Fibroblast of lung (primary cell): ENCODE results near the gene SMAD4. TPM values are rescaled to one million over a fixed set of nuclear protein-coding genes. Genes with fewer than 3 reads are reported as not detected.
A peak's percentile ranks its signal among the peaks of the same experiment; 100 is the strongest.

ENCODE experiments used
- DNase-seq, 2 donors: peaks; one replicate each; pipeline versions ENCODE4 v3.0.0 to v3.0.0-alpha.2; 2010; ENCODE audit warnings: low read depth in 2 of 2
- H2AFZ ChIP-seq: 2 replicates; pipeline ENCODE4 v1.5.1; 2012; ENCODE audit warnings: low read length, control low read depth, inconsistent platforms
- H3K27ac ChIP-seq: 2 replicates; pipeline ENCODE4 v1.5.1; 2011; ENCODE audit warnings: low read length, control low read depth; ENCODE audit not compliant: insufficient read depth
- H3K27me3 ChIP-seq: 2 replicates; pipeline ENCODE4 v1.5.1; 2011; ENCODE audit warnings: mild to moderate bottlenecking, low read length; ENCODE audit not compliant: control insufficient read depth, insufficient read depth
- H3K36me3 ChIP-seq: 2 replicates; pipeline ENCODE4 v1.5.1; 2011; ENCODE audit warnings: low read length; ENCODE audit not compliant: control insufficient read depth, insufficient read depth
- H3K4me1 ChIP-seq: 2 replicates; pipeline ENCODE4 v1.5.1; 2011; ENCODE audit warnings: low read length; ENCODE audit not compliant: control insufficient read depth, insufficient read depth; ENCODE audit errors: extremely low read depth
- H3K4me2 ChIP-seq: 2 replicates; pipeline ENCODE4 v1.5.1; 2011; ENCODE audit warnings: low read length, control low read depth; ENCODE audit not compliant: insufficient read depth; ENCODE audit errors: extremely low read depth
- H3K4me3 ChIP-seq, 4 experiments: fragments of 200-600 bp in 1 of 4; sonication (generic) in 1 of 4; replicated peaks in 1 of 4; 2 replicates each; pipeline ENCODE4 v1.5.1; 2011 to 2016; ENCODE audit warnings: low read length in 4 of 4, low read depth in 3 of 4, mild to moderate bottlenecking in 3 of 4, control low read depth in 2 of 4, inconsistent platforms in 1 of 4, mixed read lengths in 1 of 4; ENCODE audit not compliant: insufficient read depth in 1 of 4; ENCODE audit errors: control extremely low read depth in 1 of 4
- H3K79me2 ChIP-seq: 2 replicates; pipeline ENCODE4 v1.5.1; 2012; ENCODE audit warnings: mild to moderate bottlenecking, low read length, inconsistent platforms; ENCODE audit not compliant: control insufficient read depth, insufficient read depth
- H3K9ac ChIP-seq: 2 replicates; pipeline ENCODE4 v1.5.1; 2011; ENCODE audit warnings: mild to moderate bottlenecking, low read length, control low read depth; ENCODE audit not compliant: insufficient read depth
- H3K9me3 ChIP-seq: 2 replicates; pipeline ENCODE4 v1.5.1; 2012; ENCODE audit warnings: low read depth, low read length; ENCODE audit not compliant: control insufficient read depth, insufficient read depth
- H4K20me1 ChIP-seq: 2 replicates; pipeline ENCODE4 v1.5.1; 2011; ENCODE audit warnings: low read length; ENCODE audit not compliant: control insufficient read depth, insufficient read depth; ENCODE audit errors: extremely low read depth
- CTCF ChIP-seq, 2 donors: IDR thresholded peaks in 1 of 2; conservative IDR thresholded peaks in 1 of 2; 1 replicate in 1 of 2; 2 replicates in 1 of 2; pipeline ENCODE4 v1.5.1; 2011 to 2012; ENCODE audit warnings: low read length in 2 of 2, control low read depth in 1 of 2, inconsistent platforms in 1 of 2, low read depth in 1 of 2, mild to moderate bottlenecking in 1 of 2
- EZH2 ChIP-seq: IDR thresholded peaks from 2 replicates; pipeline ENCODE4 v1.5.1; 2012; ENCODE audit warnings: low read length, control low read depth, mild to moderate bottlenecking; ENCODE audit errors: missing control alignments
- polyA plus RNA-seq, 2 donors: library from polyadenylated mRNA; depleted of rRNA in 1 of 2; stranded (reverse) in 1 of 2; unstranded in 1 of 2; fragments of >200 nt; gene quantifications; 2 replicates each; pipeline ENCODE4 v1.2.1, GENCODE V29; 2011 to 2012; ENCODE audit warnings: missing spikeins in 1 of 2
- total RNA-seq: library from RNA; depleted of rRNA; stranded (reverse); fragments of >200 nt; gene quantifications from 2 replicates; pipeline ENCODE4 v1.2.1, GENCODE V29; 2014

Gene SMAD4
- total and polyA plus RNA-seq, 2 donors (not counting 1 experiment from before 2014, with no cell fraction given) = 71.5 to 161 TPM

- Histone ChIP-seq H3K4me2 (no peak overlapping the region), H3K79me2 (no peaks in the 10 kb centered on the region), H3K9me3 (no peaks in the 10 kb centered on the region), H3K27ac (no peak overlapping the region), H3K4me3 (no peak overlapping the region), H3K36me3 (no peaks in the 10 kb centered on the region), H3K27me3 (no peaks in the 10 kb centered on the region), H3K4me1 (no peaks in the 10 kb centered on the region), H3K9ac (no peak overlapping the region), H2AFZ (no peak overlapping the region), H4K20me1 (no peaks in the 10 kb centered on the region)
- DNase-seq = peak in 1 of 2 donors; percentile 63
- no peak for TF ChIP-seq CTCF (conservative IDR thresholded peaks at IDR 0.05 in 1 of 2, IDR thresholded peaks at IDR 0.05 in 1 of 2; ENCODE audit: low read depth in 1 of 2, low read length in 2 of 2)
- no peak for TF ChIP-seq EZH2
These were observed 52.7 kb downstream of the SMAD4 start for GRCh38 chr18:51082571-51083267.

DNA sequence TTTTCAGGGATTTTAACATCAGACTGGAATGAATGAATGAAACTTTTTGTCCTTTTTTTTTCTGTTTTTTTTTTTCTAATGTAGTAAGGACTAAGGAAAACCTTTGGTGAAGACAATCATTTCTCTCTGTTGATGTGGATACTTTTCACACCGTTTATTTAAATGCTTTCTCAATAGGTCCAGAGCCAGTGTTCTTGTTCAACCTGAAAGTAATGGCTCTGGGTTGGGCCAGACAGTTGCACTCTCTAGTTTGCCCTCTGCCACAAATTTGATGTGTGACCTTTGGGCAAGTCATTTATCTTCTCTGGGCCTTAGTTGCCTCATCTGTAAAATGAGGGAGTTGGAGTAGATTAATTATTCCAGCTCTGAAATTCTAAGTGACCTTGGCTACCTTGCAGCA lies 53.4 kb downstream of the SMAD4 start:
- no peaks in the 10 kb centered on the region for H3K27me3 ChIP-seq
- H3K4me2 ChIP-seq = no peak overlapping the region
- H3K9me3 ChIP-seq = no peaks in the 10 kb centered on the region
- H3K4me1 ChIP-seq = no peaks in the 10 kb centered on the region
- TF ChIP-seq CTCF (conservative IDR thresholded peaks at IDR 0.05 in 1 of 2, IDR thresholded peaks at IDR 0.05 in 1 of 2; ENCODE audit: low read depth in 1 of 2, low read length in 2 of 2) = no peak
- no peak for TF ChIP-seq EZH2
- H3K36me3 ChIP-seq = no peaks in the 10 kb centered on the region
- H2AFZ ChIP-seq = no peak overlapping the region
- H3K27ac ChIP-seq = no peak overlapping the region
- no peaks in the 10 kb centered on the region for H4K20me1 ChIP-seq
- no peak overlapping the region for H3K9ac ChIP-seq
- no peaks in the 10 kb centered on the region for H3K79me2 ChIP-seq
- no peak overlapping the region for H3K4me3 ChIP-seq
- DNase-seq = no peak

DNA sequence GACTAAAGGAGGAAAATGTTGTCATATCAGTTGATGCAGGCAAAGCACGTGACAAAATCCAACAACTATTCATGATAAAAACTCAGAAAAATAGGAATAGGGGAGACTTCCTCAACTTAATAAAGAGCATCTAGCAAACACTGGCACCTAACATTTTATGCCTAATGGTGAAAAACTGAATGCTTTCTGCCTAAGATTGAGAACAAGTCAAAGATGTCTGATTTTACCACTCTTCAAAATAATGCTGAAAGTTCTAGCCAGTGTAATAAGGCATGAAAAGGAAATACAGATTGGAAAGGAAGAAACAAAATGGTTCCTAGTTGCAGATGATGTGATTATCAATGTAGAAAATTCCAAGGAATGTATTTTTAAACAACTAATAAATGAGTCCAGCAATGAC lies 58.4 kb downstream of the SMAD4 start:
- no peak for TF ChIP-seq EZH2
- TF ChIP-seq CTCF (conservative IDR thresholded peaks at IDR 0.05 in 1 of 2, IDR thresholded peaks at IDR 0.05 in 1 of 2; ENCODE audit: low read depth in 1 of 2, low read length in 2 of 2) = no peak
- Histone ChIP-seq H3K4me2 (no peak overlapping the region), H3K4me3 (no peak overlapping the region), H3K27me3 (no peaks in the 10 kb centered on the region), H3K4me1 (no peaks in the 10 kb centered on the region), H3K36me3 (no peaks in the 10 kb centered on the region), H3K9ac (no peak overlapping the region), H2AFZ (no peak overlapping the region), H4K20me1 (no peaks in the 10 kb centered on the region), H3K27ac (no peak overlapping the region), H3K9me3 (no peaks in the 10 kb centered on the region), H3K79me2 (no peaks in the 10 kb centered on the region)
- no peak for DNase-seq
